K562 (cell line): ENCODE data around the gene VAMP4. TPM values are rescaled to one million over a fixed set of nuclear protein-coding genes. Genes with fewer than 3 reads are reported as not detected.

ENCODE experiments used
- CBX3 ChIP-seq, 2 experiments: IDR thresholded peaks; 1 replicate in 1 of 2; 2 replicates in 1 of 2; pipeline ENCODE4 v1.6.1; 2012; ENCODE audit warnings: inconsistent platforms in 2 of 2, low read length in 2 of 2, borderline replicate concordance in 1 of 2, control low read depth in 1 of 2
- CUX1 ChIP-seq: fragments of 200-800 bp; sonication (Bioruptor generic); IDR thresholded peaks from 2 replicates; pipeline ENCODE4 v1.6.1; 2016; ENCODE audit warnings: missing genetic modification characterization, missing compliant biosample characterization
- EZH2 ChIP-seq: IDR thresholded peaks from 2 replicates; pipeline ENCODE4 v1.6.1; 2012; ENCODE audit warnings: low read depth, mild to moderate bottlenecking, inconsistent platforms, low read length, borderline replicate concordance
- FOXA3 ChIP-seq, 2 experiments: fragments of 450-650 bp in 1 of 2; sonication (generic) in 1 of 2; formaldehyde crosslinking; IDR thresholded peaks in 1 of 2; conservative IDR thresholded peaks in 1 of 2; 2 replicates each; pipeline versions ENCODE4 v1.4.0 to v1.8.0; 2020 to 2022; ENCODE audit warnings: mild to moderate bottlenecking in 2 of 2, missing genetic modification reagents in 1 of 2
- GMEB1 ChIP-seq: fragments of 250-450 bp; sonication (Bioruptor Pico); IDR thresholded peaks from 2 replicates; pipeline ENCODE4 v1.4.0; 2020; ENCODE audit warnings: mild to moderate bottlenecking
- HIVEP1 ChIP-seq: fragments of 250-450 bp; sonication (Bioruptor Pico); IDR thresholded peaks from 2 replicates; pipeline ENCODE4 v1.4.0; 2020; ENCODE audit warnings: mild to moderate bottlenecking
- ID3 ChIP-seq, 2 experiments: fragments of 250-450 bp in 1 of 2; fragments of 450-650 bp in 1 of 2; sonication (Bioruptor Pico) in 1 of 2; IDR thresholded peaks; 2 replicates each; pipeline versions ENCODE4 v1.6.1 to v1.8.0; 2016 to 2021; ENCODE audit warnings: mild to moderate bottlenecking in 2 of 2, moderate library complexity in 2 of 2, missing compliant biosample characterization in 1 of 2, missing genetic modification characterization in 1 of 2
- KAT7 ChIP-seq: sonication (generic); formaldehyde crosslinking; IDR thresholded peaks from 2 replicates; pipeline ENCODE4 v1.8.0; 2022; ENCODE audit warnings: missing genetic modification reagents, mild to moderate bottlenecking, borderline replicate concordance
- NCOR1 ChIP-seq: fragments of 450-650 bp; IDR thresholded peaks from 2 replicates; pipeline ENCODE4 v1.6.1; 2016; ENCODE audit warnings: mild to moderate bottlenecking, moderate library complexity
- NELFE ChIP-seq: IDR thresholded peaks from 2 replicates; pipeline ENCODE4 v1.6.1; 2011; ENCODE audit warnings: mild to moderate bottlenecking; ENCODE audit not compliant: insufficient read depth, insufficient read length
- SFPQ ChIP-seq: fragments of 200-400 bp; formaldehyde crosslinking; IDR thresholded peaks from 2 replicates; pipeline ENCODE4 v1.6.1; 2017; ENCODE audit warnings: mild to moderate bottlenecking, low read depth, low read length, moderate library complexity
- TEAD4 ChIP-seq, 2 experiments: sonication (generic) in 1 of 2; formaldehyde crosslinking in 1 of 2; IDR thresholded peaks; 2 replicates each; pipeline versions ENCODE4 v1.6.1 to v1.8.0; 2012 to 2022; ENCODE audit warnings: borderline replicate concordance in 1 of 2, inconsistent platforms in 1 of 2, low read length in 1 of 2, mild to moderate bottlenecking in 1 of 2, missing genetic modification reagents in 1 of 2
- THRAP3 ChIP-seq: fragments of 450-650 bp; IDR thresholded peaks from 2 replicates; pipeline ENCODE4 v1.6.1; 2016; ENCODE audit warnings: mild to moderate bottlenecking, inconsistent platforms, borderline replicate concordance
- ZFX ChIP-seq: sonication (generic); formaldehyde crosslinking; IDR thresholded peaks from 2 replicates; pipeline ENCODE4 v1.8.0; 2022; ENCODE audit warnings: mild to moderate bottlenecking, missing genetic modification reagents, moderate library complexity
- ZNF12 ChIP-seq: sonication (generic); formaldehyde crosslinking; IDR thresholded peaks from 2 replicates; pipeline ENCODE4 v1.4.0; 2020; ENCODE audit warnings: mild to moderate bottlenecking, missing genetic modification reagents
- ZNF668 ChIP-seq: fragments of 250-450 bp; sonication (Bioruptor Pico); IDR thresholded peaks from 2 replicates; pipeline ENCODE4 v1.8.0; 2022; ENCODE audit warnings: mild to moderate bottlenecking, inconsistent platforms
- polyA plus RNA-seq, 8 experiments: library from polyadenylated mRNA; depleted of rRNA in 4 of 8; stranded (reverse) in 5 of 8; unstranded in 3 of 8; fragments of >200 nt; fragmentation: Nextera tagmentation in 2 of 8; fragmentation: Illumina TruSeq in 1 of 8; extraction: Ambion mirVana in 2 of 8; extraction: Trizol in 1 of 8; gene quantifications; 2 replicates each; pipeline versions ENCODE4 v1.2.1 to v1.2.3, GENCODE V29; 2011 to 2014; ENCODE audit warnings: inconsistent platforms in 1 of 8, missing spikeins in 1 of 8
- total RNA-seq, 7 experiments: library from RNA; depleted of rRNA in 6 of 7; stranded (reverse); fragments of >200 nt in 6 of 7; fragmentation: Illumina TruSeq in 2 of 7; extraction: Trizol in 2 of 7; gene quantifications; 2 replicates each; pipeline versions ENCODE4 v1.2.1 to v1.2.3, GENCODE V29; 2011 to 2021; ENCODE audit warnings: low replicate concordance in 1 of 7

The VAMP4 gene
- total and polyA plus RNA-seq, 9 of the 15 experiments (the other 6 are each of a cell fraction or from before 2014, with no cell fraction given), result 3.3 to 21.4 (median 11.9) TPM

- TF ChIP-seq CUX1 (CRISPR knock-in tag), result no peak
- TF ChIP-seq GMEB1 (CRISPR knock-in tag), result peak; percentile 72
- TF ChIP-seq NELFE, result no peak
- no peak for TF ChIP-seq SFPQ
- TF ChIP-seq ZNF12 (CRISPR knock-in tag), result peak; percentile 84
- no peak for TF ChIP-seq ZNF668 (CRISPR knock-in tag)
- peak; percentile 95 for TF ChIP-seq ZFX
- TF ChIP-seq THRAP3, result no peak
- TF ChIP-seq NCOR1, result no peak
- peak in 1 of 2 experiments; percentile 34; a peak in 1 of 4 replicates for TF ChIP-seq FOXA3 (CRISPR knock-in tag; conservative IDR thresholded peaks at IDR 0.05 in 1 of 2, IDR thresholded peaks at IDR 0.05 in 1 of 2)
- TF ChIP-seq ID3 (CRISPR knock-in tag; IDR thresholded peaks at IDR 0.05), result no peak
- TF ChIP-seq ID3 (tag; IDR thresholded peaks at IDR 0.05), result peak; percentile 61; the same call in 1 of the 2 replicates
- TF ChIP-seq KAT7 (CRISPR knock-in tag), result no peak; the same call in 1 of the 2 replicates
- 0 out of 2 replicates have a peak, but pooled peaks have one; percentile 28 for TF ChIP-seq HIVEP1 (CRISPR knock-in tag)
- no peak for TF ChIP-seq CBX3 (IDR thresholded peaks at IDR 0.05; ENCODE audit: borderline replicate concordance in 1 of 2, low read length in 2 of 2)
- no peak for TF ChIP-seq EZH2
- TF ChIP-seq TEAD4 (IDR thresholded peaks at IDR 0.05; ENCODE audit: low read length), result peak; percentile 56; the same call in 1 of the 2 replicates
- no peak for TF ChIP-seq TEAD4 (CRISPR knock-in tag; IDR thresholded peaks at IDR 0.05; ENCODE audit: borderline replicate concordance)
Measured at GRCh38 chr1:171781176-171781875, 39.5 kb upstream of the VAMP4 start, which contains the start of gene METTL13 (continued).
